Central memory CD8-positive, alpha-beta T cell (primary cell): ENCODE measurements around the gene EXD2.
"Not testable (repeated sequence)": the region's sequence is repeated elsewhere in the genome, so short reads cannot be mapped to it uniquely, and the experiment has no call there.

Source experiments
- ATAC-seq: fragments of 150-1000 bp; cut with Tn5 transposase; replicated peaks from 2 replicates; pipeline ENCODE4 v1.10.0; 2022; ENCODE audit warnings: mild to moderate bottlenecking, moderate FRiP score, moderate number of reproducible peaks; ENCODE audit not compliant: poor library complexity, severe bottlenecking; ENCODE audit errors: extremely low read depth
- DNase-seq, 2 donors: peaks; one replicate each; pipeline ENCODE4 v3.0.0; 2021; ENCODE audit warnings: low spot score in 2 of 2
- H3K27ac Mint-ChIP-seq: one replicate; pipeline ENCODE4 v1.8.0; 2022; ENCODE audit warnings: low read depth, mild to moderate bottlenecking, moderate library complexity, mixed read lengths
- H3K27me3 Mint-ChIP-seq: one replicate; pipeline ENCODE4 v1.8.0; 2022; ENCODE audit warnings: mixed read lengths
- H3K36me3 Mint-ChIP-seq: one replicate; pipeline ENCODE4 v1.8.0; 2022; ENCODE audit warnings: mild to moderate bottlenecking, moderate library complexity, mixed read lengths; ENCODE audit not compliant: insufficient read depth
- H3K4me1 Mint-ChIP-seq: one replicate; pipeline ENCODE4 v1.8.0; 2022; ENCODE audit warnings: mixed read lengths
- H3K4me3 Mint-ChIP-seq: one replicate; pipeline ENCODE4 v1.8.0; 2022; ENCODE audit warnings: mild to moderate bottlenecking, moderate library complexity, mixed read lengths
- H3K9me3 Mint-ChIP-seq: one replicate; pipeline ENCODE4 v1.8.0; 2022; ENCODE audit warnings: mixed read lengths

The EXD2 gene

GRCh38 chr14:69275331-69275730, 84.0 kb downstream of the EXD2 start:
- Mint-ChIP-seq H3K9me3 (peaks cover 7% of the 10 kb centered on the region), H3K4me1 (no peaks in the 10 kb centered on the region), H3K27me3 (peaks cover 10% of the 10 kb centered on the region), H3K36me3 (no peaks in the 10 kb centered on the region), H3K4me3 (no peak overlapping the region), H3K27ac (no peak overlapping the region)
- ATAC-seq: no peak
- no peak for DNase-seq

GRCh38 chr14:69277356-69277755, 86.1 kb downstream of the EXD2 start:
- not testable (repeated sequence) for H3K27ac Mint-ChIP-seq, H3K36me3 Mint-ChIP-seq, DNase-seq, H3K9me3 Mint-ChIP-seq, H3K4me1 Mint-ChIP-seq, H3K4me3 Mint-ChIP-seq, ATAC-seq
- peaks cover 12% of the 10 kb centered on the region for H3K27me3 Mint-ChIP-seq

- peaks cover 4% of the 10 kb centered on the region for H3K9me3 Mint-ChIP-seq
- H3K27me3 Mint-ChIP-seq: peaks cover 18% of the 10 kb centered on the region
- no peaks in the 10 kb centered on the region for H3K36me3 Mint-ChIP-seq
- DNase-seq (no peak), ATAC-seq (no peak)
- no peak overlapping the region for H3K27ac Mint-ChIP-seq
- H3K4me1 Mint-ChIP-seq: no peaks in the 10 kb centered on the region
- no peak overlapping the region for H3K4me3 Mint-ChIP-seq
These were observed 89.5 kb downstream of the EXD2 start for GRCh38 chr14:69280746-69281291.

GRCh38 chr14:69281450-69282169, 90.3 kb downstream of the EXD2 start:
- Mint-ChIP-seq H3K9me3 (no peaks in the 10 kb centered on the region), H3K4me1 (no peaks in the 10 kb centered on the region), H3K4me3 (no peak overlapping the region), H3K36me3 (no peaks in the 10 kb centered on the region), H3K27me3 (peaks cover 11% of the 10 kb centered on the region), H3K27ac (no peak overlapping the region)
- no peak for ATAC-seq
- no peak for DNase-seq

GRCh38 chr14:69282448-69282847, 91.2 kb downstream of the EXD2 start:
- no peaks in the 10 kb centered on the region for H3K9me3 Mint-ChIP-seq
- no peak for ATAC-seq

GRCh38 chr14:69284170-69284569, 92.9 kb downstream of the EXD2 start:
- Mint-ChIP-seq H3K4me1 (no peaks in the 10 kb centered on the region), H3K9me3 (no peaks in the 10 kb centered on the region), H3K36me3 (no peaks in the 10 kb centered on the region), H3K4me3 (no peak overlapping the region), H3K27ac (no peak overlapping the region), H3K27me3 (peaks cover 11% of the 10 kb centered on the region)
- no peak for ATAC-seq
- no peak for DNase-seq

More at GRCh38 chr14:69282448-69282847, 91.2 kb downstream of the EXD2 start:
- Mint-ChIP-seq H3K4me3 (no peak overlapping the region), H3K36me3 (no peaks in the 10 kb centered on the region), H3K4me1 (no peaks in the 10 kb centered on the region), H3K27ac (no peak overlapping the region), H3K27me3 (peaks cover 11% of the 10 kb centered on the region)
- no peak for DNase-seq

GRCh38 chr14:69285661-69286255, 94.5 kb downstream of the EXD2 start:
- H3K9me3 Mint-ChIP-seq: no peaks in the 10 kb centered on the region
- peaks cover 11% of the 10 kb centered on the region for H3K27me3 Mint-ChIP-seq
- no peak for DNase-seq
- H3K27ac Mint-ChIP-seq: no peak overlapping the region
- no peaks in the 10 kb centered on the region for H3K36me3 Mint-ChIP-seq
- no peak overlapping the region for H3K4me3 Mint-ChIP-seq
- ATAC-seq: no peak
- H3K4me1 Mint-ChIP-seq: no peaks in the 10 kb centered on the region

GRCh38 chr14:69287098-69288010, 96.1 kb downstream of the EXD2 start:
- H3K36me3 Mint-ChIP-seq: no peaks in the 10 kb centered on the region
- no peak for ATAC-seq
- H3K27ac Mint-ChIP-seq: no peak overlapping the region
- no peak overlapping the region for H3K4me3 Mint-ChIP-seq
- H3K9me3 Mint-ChIP-seq: no peaks in the 10 kb centered on the region
- H3K27me3 Mint-ChIP-seq: peaks cover 10% of the 10 kb centered on the region
- H3K4me1 Mint-ChIP-seq: no peaks in the 10 kb centered on the region
- DNase-seq: no peak

GRCh38 chr14:69288011-69288771, 96.9 kb downstream of the EXD2 start:
- Mint-ChIP-seq H3K36me3 (no peaks in the 10 kb centered on the region), H3K9me3 (no peaks in the 10 kb centered on the region), H3K27me3 (peaks cover 1% of the 10 kb centered on the region), H3K4me1 (no peaks in the 10 kb centered on the region), H3K4me3 (no peak overlapping the region), H3K27ac (no peak overlapping the region)
- no peak for ATAC-seq
- no peak for DNase-seq

GRCh38 chr14:69288956-69289705, 97.8 kb downstream of the EXD2 start:
- ATAC-seq (no peak), DNase-seq (no peak)
- Mint-ChIP-seq H3K4me3 (no peak overlapping the region), H3K27me3 (no peaks in the 10 kb centered on the region), H3K4me1 (no peaks in the 10 kb centered on the region), H3K27ac (no peak overlapping the region), H3K9me3 (no peaks in the 10 kb centered on the region), H3K36me3 (no peaks in the 10 kb centered on the region)

- no peak overlapping the region for H3K4me3 Mint-ChIP-seq
- no peaks in the 10 kb centered on the region for H3K9me3 Mint-ChIP-seq
- H3K36me3 Mint-ChIP-seq: no peaks in the 10 kb centered on the region
- H3K27me3 Mint-ChIP-seq: no peaks in the 10 kb centered on the region
- no peak overlapping the region for H3K27ac Mint-ChIP-seq
- no peak for DNase-seq
- ATAC-seq: no peak
- no peaks in the 10 kb centered on the region for H3K4me1 Mint-ChIP-seq
These were observed 98.7 kb downstream of the EXD2 start for GRCh38 chr14:69289811-69290520.
